SU-DHL-6 (cell line): ENCODE results near the gene ZNF746.

Experiments
- H2AFZ ChIP-seq: fragments of 200-600 bp; sonication (generic); 2 replicates; pipeline ENCODE4 v1.6.1; 2014; ENCODE audit warnings: low read depth, mild to moderate bottlenecking, moderate library complexity, mixed read lengths, antibody characterized with exemption, low read length; ENCODE audit not compliant: severe bottlenecking
- H3F3A ChIP-seq: fragments of 200-600 bp; shearing (Covaris generic); 2 replicates; pipeline ENCODE4 v1.6.0; 2016; ENCODE audit warnings: antibody characterized with exemption, mild to moderate bottlenecking; ENCODE audit not compliant: insufficient read depth
- H3K27ac ChIP-seq: fragments of 200-600 bp; sonication (generic); 2 replicates; pipeline ENCODE4 v1.5.1; 2016; ENCODE audit warnings: low read depth, mild to moderate bottlenecking, low read length, moderate library complexity, mixed read lengths
- H3K27me3 ChIP-seq: fragments of 200-600 bp; sonication (generic), shearing (Covaris generic); 2 replicates; pipeline ENCODE4 v1.6.0; 2014; ENCODE audit warnings: mild to moderate bottlenecking, low read length
- H3K36me3 ChIP-seq: fragments of 200-600 bp; sonication (generic); 2 replicates; pipeline ENCODE4 v1.6.1; 2014; ENCODE audit warnings: mild to moderate bottlenecking, low read length, mixed read lengths
- H3K4me2 ChIP-seq: fragments of 300-600, 200-600 bp; shearing (Covaris generic), sonication (generic); 2 replicates; pipeline ENCODE4 v1.6.0; 2014; ENCODE audit warnings: low read length, low read depth, mild to moderate bottlenecking; ENCODE audit not compliant: poor library complexity, severe bottlenecking
- H3K4me3 ChIP-seq: fragments of 200-600 bp; sonication (generic); 2 replicates; pipeline ENCODE4 v1.5.1; 2014; ENCODE audit warnings: antibody characterized with exemption, low read length, mild to moderate bottlenecking, mixed read lengths; ENCODE audit not compliant: insufficient read depth, poor library complexity, severe bottlenecking
- H3K79me2 ChIP-seq: fragments of 200-600 bp; sonication (generic); 2 replicates; pipeline ENCODE4 v1.6.1; 2014; ENCODE audit warnings: mild to moderate bottlenecking, low read length, moderate library complexity; ENCODE audit not compliant: insufficient read depth
- H3K9ac ChIP-seq: fragments of 200-600 bp; sonication (generic); 2 replicates; pipeline ENCODE4 v1.7.0; 2014; ENCODE audit warnings: mild to moderate bottlenecking, low read length
- H3K9me2 ChIP-seq: fragments of 200-600 bp; sonication (generic); replicated peaks from 2 replicates; pipeline ENCODE4 v1.6.1; 2014; ENCODE audit warnings: low read length; ENCODE audit not compliant: insufficient read depth
- H3K9me3 ChIP-seq: fragments of 200-600 bp; sonication (generic); 2 replicates; pipeline ENCODE4 v1.6.1; 2014; ENCODE audit warnings: low read length, mixed read lengths; ENCODE audit not compliant: insufficient read depth
- H4K20me1 ChIP-seq: fragments of 200-600 bp; sonication (generic); 2 replicates; pipeline ENCODE4 v1.6.1; 2014; ENCODE audit warnings: low read depth, mild to moderate bottlenecking, antibody characterized with exemption, low read length, moderate library complexity, mixed read lengths
- CTCF ChIP-seq: fragments of 200-600 bp; sonication (generic); IDR thresholded peaks from one replicate; pipeline ENCODE4 v1.5.1; 2017; ENCODE audit warnings: antibody characterized with exemption, mild to moderate bottlenecking, low read length, moderate library complexity; ENCODE audit not compliant: insufficient read depth, poor library complexity, severe bottlenecking
- EZH2phosphoT487 ChIP-seq: fragments of 200-600 bp; sonication (generic), shearing (Covaris generic); conservative IDR thresholded peaks from 2 replicates; pipeline ENCODE4 v1.6.1; 2018; ENCODE audit warnings: mild to moderate bottlenecking, antibody characterized with exemption, low read length, moderate library complexity, mixed read lengths

The ZNF746 gene

GRCh38 chr7:149454006-149454405, 43.6 kb downstream of the ZNF746 start:
- Histone ChIP-seq H3F3A (no peaks in the 10 kb centered on the region), H3K27me3 (no peaks in the 10 kb centered on the region), H3K79me2 (peaks cover 4% of the 10 kb centered on the region; the same call in 1 of the 2 replicates), H3K9me3 (no peaks in the 10 kb centered on the region), H3K36me3 (0 out of 2 replicates have a peak, but pooled peaks cover 3% of the 10 kb centered on the region), H3K4me2 (no peak overlapping the region), H3K9ac (no peak overlapping the region), H2AFZ (no peak overlapping the region), H4K20me1 (no peaks in the 10 kb centered on the region), H3K4me3 (no peak overlapping the region), H3K27ac (no peak overlapping the region), H3K9me2 (no peaks in the 10 kb centered on the region)
- TF ChIP-seq EZH2phosphoT487 (no peak), CTCF (no peak)

GRCh38 chr7:149450821-149451220, 46.8 kb downstream of the ZNF746 start:
- Histone ChIP-seq H2AFZ (no peak overlapping the region), H3K27me3 (no peaks in the 10 kb centered on the region), H3K9me2 (no peaks in the 10 kb centered on the region), H3K9ac (no peak overlapping the region), H3K79me2 (no peaks in the 10 kb centered on the region), H3K36me3 (peaks cover 3% of the 10 kb centered on the region; the same call in 1 of the 2 replicates), H3F3A (no peaks in the 10 kb centered on the region), H3K27ac (no peak overlapping the region), H3K9me3 (no peaks in the 10 kb centered on the region), H3K4me2 (no peak overlapping the region), H4K20me1 (no peaks in the 10 kb centered on the region), H3K4me3 (no peak overlapping the region)
- no peak for TF ChIP-seq EZH2phosphoT487
- no peak for TF ChIP-seq CTCF

- H3K9me2 ChIP-seq: no peaks in the 10 kb centered on the region
- H3K9ac ChIP-seq: no peak overlapping the region
- H3K27ac ChIP-seq: no peak overlapping the region
- no peaks in the 10 kb centered on the region for H3F3A ChIP-seq
- TF ChIP-seq EZH2phosphoT487: no peak
- TF ChIP-seq CTCF: no peak
- H3K27me3 ChIP-seq: no peaks in the 10 kb centered on the region
- H3K79me2 ChIP-seq: no peaks in the 10 kb centered on the region
- no peak overlapping the region for H3K4me2 ChIP-seq
- peaks cover 3% of the 10 kb centered on the region; the same call in 1 of the 2 replicates for H3K36me3 ChIP-seq
- no peak overlapping the region for H3K4me3 ChIP-seq
- H3K9me3 ChIP-seq: no peaks in the 10 kb centered on the region
- H4K20me1 ChIP-seq: no peaks in the 10 kb centered on the region
- H2AFZ ChIP-seq: no peak overlapping the region
These were observed 47.7 kb downstream of the ZNF746 start for GRCh38 chr7:149449897-149450296.
